ENCODE measurements around the gene VDR.

VDR gene

DNA sequence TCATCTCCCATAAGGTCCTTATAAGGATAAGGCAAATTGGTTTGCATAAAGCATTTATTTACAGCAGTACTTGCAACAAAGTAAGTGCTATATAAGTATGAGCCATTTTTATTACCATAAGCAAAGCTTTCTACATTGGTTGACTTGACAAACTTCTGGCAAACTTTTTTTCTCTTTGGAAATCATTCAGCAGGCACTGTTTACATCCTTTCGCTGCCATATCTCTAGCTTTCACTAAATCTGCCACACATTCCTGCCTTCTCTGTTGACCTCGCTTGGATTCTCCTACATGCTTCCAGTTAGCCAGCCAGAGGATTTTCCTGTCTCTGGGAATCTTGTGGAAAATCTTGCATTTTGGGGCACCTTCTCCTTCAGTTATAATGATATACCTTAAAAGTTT is 63.3 kb downstream of the VDR start:
- Histone ChIP-seq H2AFZ (ENCODE audit: low read depth, low read length) (no peak overlapping the region), H3K9me3 (ENCODE audit: insufficient read depth, low read length) (no peaks in the 10 kb centered on the region), H3K4me3 (ENCODE audit: low read length) (no peak overlapping the region), H3K36me3 (replicated peaks; ENCODE audit: low read depth, low read length) (no peaks in the 10 kb centered on the region), H3K9ac (ENCODE audit: low read length) (no peak overlapping the region), H3K4me1 (ENCODE audit: low read length) (peaks cover 11% of the 10 kb centered on the region), H3K27ac (ENCODE audit: low read length) (no peak overlapping the region), H3K79me2 (ENCODE audit: low read length) (no peaks in the 10 kb centered on the region), H3K4me2 (ENCODE audit: low read length) (no peak overlapping the region), H3K27me3 (ENCODE audit: low read depth, low read length) (peaks cover 51% of the 10 kb centered on the region), H4K20me1 (ENCODE audit: insufficient read depth, low read length) (no peaks in the 10 kb centered on the region)
- TF ChIP-seq, protein P1, sequence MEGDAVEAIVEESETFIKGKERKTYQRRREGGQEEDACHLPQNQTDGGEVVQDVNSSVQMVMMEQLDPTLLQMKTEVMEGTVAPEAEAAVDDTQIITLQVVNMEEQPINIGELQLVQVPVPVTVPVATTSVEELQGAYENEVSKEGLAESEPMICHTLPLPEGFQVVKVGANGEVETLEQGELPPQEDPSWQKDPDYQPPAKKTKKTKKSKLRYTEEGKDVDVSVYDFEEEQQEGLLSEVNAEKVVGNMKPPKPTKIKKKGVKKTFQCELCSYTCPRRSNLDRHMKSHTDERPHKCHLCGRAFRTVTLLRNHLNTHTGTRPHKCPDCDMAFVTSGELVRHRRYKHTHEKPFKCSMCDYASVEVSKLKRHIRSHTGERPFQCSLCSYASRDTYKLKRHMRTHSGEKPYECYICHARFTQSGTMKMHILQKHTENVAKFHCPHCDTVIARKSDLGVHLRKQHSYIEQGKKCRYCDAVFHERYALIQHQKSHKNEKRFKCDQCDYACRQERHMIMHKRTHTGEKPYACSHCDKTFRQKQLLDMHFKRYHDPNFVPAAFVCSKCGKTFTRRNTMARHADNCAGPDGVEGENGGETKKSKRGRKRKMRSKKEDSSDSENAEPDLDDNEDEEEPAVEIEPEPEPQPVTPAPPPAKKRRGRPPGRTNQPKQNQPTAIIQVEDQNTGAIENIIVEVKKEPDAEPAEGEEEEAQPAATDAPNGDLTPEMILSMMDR (IDR thresholded peaks at IDR 0.05; ENCODE audit: low read depth, low read length), result no peak
- TF ChIP-seq EZH2phosphoT487 (IDR thresholded peaks at IDR 0.05; ENCODE audit: low read depth), result no peak

DNA sequence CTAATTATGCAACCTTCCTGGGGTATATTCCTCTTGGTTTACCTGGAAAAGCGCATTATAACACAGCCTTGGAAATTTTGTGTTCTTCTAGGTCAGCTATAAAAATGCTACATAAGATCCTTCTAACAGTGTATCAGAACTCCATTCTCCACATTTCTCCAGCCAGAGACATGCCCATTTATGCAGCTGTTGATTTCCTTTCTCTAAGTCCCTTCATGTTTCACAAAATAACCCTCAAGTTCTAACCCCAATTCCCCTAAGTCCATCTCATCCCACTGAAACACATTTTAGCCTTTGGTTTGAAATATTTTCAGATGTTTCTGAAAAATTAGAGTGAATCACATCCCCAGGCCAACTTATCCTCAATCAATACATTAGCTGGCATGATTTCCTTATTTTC is 64.2 kb downstream of the VDR start:
- Histone ChIP-seq H3K27me3 (ENCODE audit: low read depth, low read length) (peaks cover 41% of the 10 kb centered on the region), H2AFZ (ENCODE audit: low read depth, low read length) (no peak overlapping the region), H3K9ac (ENCODE audit: low read length) (no peak overlapping the region), H3K27ac (ENCODE audit: low read length) (no peak overlapping the region), H3K4me2 (ENCODE audit: low read length) (no peak overlapping the region), H4K20me1 (ENCODE audit: insufficient read depth, low read length) (no peaks in the 10 kb centered on the region), H3K36me3 (replicated peaks; ENCODE audit: low read depth, low read length) (no peaks in the 10 kb centered on the region), H3K4me3 (ENCODE audit: low read length) (no peak overlapping the region), H3K79me2 (ENCODE audit: low read length) (no peaks in the 10 kb centered on the region), H3K4me1 (ENCODE audit: low read length) (peaks cover 20% of the 10 kb centered on the region), H3K9me3 (ENCODE audit: insufficient read depth, low read length) (no peaks in the 10 kb centered on the region)
- TF ChIP-seq, protein P1 (IDR thresholded peaks at IDR 0.05; ENCODE audit: low read depth, low read length), result no peak
- no peak for TF ChIP-seq EZH2phosphoT487 (IDR thresholded peaks at IDR 0.05; ENCODE audit: low read depth)

DNA sequence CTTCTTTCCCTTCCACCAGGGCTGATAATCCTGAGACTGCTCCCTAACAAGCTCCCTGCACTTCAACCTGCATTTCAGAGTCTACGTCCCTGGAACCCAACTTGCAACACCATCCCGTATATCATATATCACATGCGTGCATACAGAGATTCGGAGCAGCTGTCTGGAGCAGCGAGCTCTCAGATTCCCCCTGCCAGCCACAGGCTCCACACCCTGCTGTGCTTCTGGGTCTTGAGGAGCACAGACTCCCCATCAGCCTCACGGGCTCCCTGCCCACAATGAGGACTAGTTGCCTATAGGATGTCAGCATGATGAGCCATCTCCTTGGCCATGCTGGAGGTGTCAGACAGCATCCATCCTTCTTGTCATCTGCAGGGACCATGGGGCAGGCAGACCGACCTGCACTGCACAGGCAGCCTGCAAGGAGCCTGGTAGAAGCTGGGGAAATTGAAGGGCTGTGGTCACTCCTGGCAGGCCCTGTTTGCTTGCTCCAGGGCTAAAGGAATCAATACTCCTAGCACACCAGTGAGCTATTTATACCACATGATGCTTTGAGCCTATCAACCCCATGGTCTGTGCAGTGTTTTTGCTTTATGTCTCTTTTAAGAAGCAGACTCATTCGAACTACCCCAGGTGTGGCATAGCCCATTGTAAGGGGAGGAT is 65.4 kb downstream of the VDR start:
- Histone ChIP-seq H3K4me2 (ENCODE audit: low read length) (no peak overlapping the region), H2AFZ (ENCODE audit: low read depth, low read length) (no peak overlapping the region), H3K79me2 (ENCODE audit: low read length) (no peaks in the 10 kb centered on the region), H3K9ac (ENCODE audit: low read length) (no peak overlapping the region), H3K4me3 (ENCODE audit: low read length) (no peak overlapping the region), H3K9me3 (ENCODE audit: insufficient read depth, low read length) (no peaks in the 10 kb centered on the region), H4K20me1 (ENCODE audit: insufficient read depth, low read length) (no peaks in the 10 kb centered on the region), H3K27ac (ENCODE audit: low read length) (no peak overlapping the region), H3K36me3 (replicated peaks; ENCODE audit: low read depth, low read length) (no peaks in the 10 kb centered on the region), H3K4me1 (ENCODE audit: low read length) (peaks cover 32% of the 10 kb centered on the region), H3K27me3 (ENCODE audit: low read depth, low read length) (peaks cover 38% of the 10 kb centered on the region)
- TF ChIP-seq EZH2phosphoT487 (IDR thresholded peaks at IDR 0.05; ENCODE audit: low read depth), result no peak
- TF ChIP-seq, protein P1 (IDR thresholded peaks at IDR 0.05; ENCODE audit: low read depth, low read length), result no peak

DNA sequence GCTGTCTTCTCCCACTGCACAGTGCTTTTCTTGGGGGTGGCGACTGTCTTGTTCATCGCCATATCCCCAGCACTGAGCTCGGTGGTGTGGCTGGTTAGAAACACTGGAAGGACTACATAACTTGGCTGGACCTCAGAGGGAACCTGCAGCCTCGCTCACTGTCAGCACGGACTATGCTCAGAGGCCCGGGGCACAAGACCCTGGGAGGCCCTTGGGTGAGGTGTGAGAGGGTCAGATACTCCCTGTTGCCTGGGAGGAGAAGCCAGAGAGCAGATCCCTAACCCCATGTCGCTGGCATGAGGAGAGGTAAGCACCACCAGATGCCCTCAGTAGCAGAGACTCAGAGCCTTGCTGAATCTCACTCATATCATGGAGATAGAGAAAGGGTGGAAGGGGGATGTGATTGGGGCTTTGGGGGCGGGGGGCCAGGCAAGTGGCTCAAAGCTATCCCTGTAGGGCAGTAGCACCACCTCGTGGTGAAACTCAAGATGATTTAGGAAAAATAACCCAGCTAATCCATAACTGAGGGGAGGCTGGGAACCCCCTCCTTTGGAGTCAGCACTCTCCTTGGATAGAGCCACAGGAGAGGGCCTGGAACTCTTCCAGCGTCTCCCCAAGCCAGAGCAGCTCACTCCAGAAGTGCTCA is 66.4 kb downstream of the VDR start:
- Histone ChIP-seq H3K4me3 (ENCODE audit: low read length) (no peak overlapping the region), H3K4me2 (ENCODE audit: low read length) (no peak overlapping the region), H3K9ac (ENCODE audit: low read length) (no peak overlapping the region), H3K36me3 (replicated peaks; ENCODE audit: low read depth, low read length) (no peaks in the 10 kb centered on the region), H3K4me1 (ENCODE audit: low read length) (peaks cover 42% of the 10 kb centered on the region), H4K20me1 (ENCODE audit: insufficient read depth, low read length) (no peaks in the 10 kb centered on the region), H3K9me3 (ENCODE audit: insufficient read depth, low read length) (no peaks in the 10 kb centered on the region), H2AFZ (ENCODE audit: low read depth, low read length) (no peak overlapping the region), H3K27ac (ENCODE audit: low read length) (no peak overlapping the region), H3K27me3 (ENCODE audit: low read depth, low read length) (peaks cover 29% of the 10 kb centered on the region), H3K79me2 (ENCODE audit: low read length) (no peaks in the 10 kb centered on the region)
- no peak for TF ChIP-seq EZH2phosphoT487 (IDR thresholded peaks at IDR 0.05; ENCODE audit: low read depth)
- TF ChIP-seq, protein P1 (IDR thresholded peaks at IDR 0.05; ENCODE audit: low read depth, low read length), result peak; percentile 79
